SKM-1 treated with dmso at 0.1 percent for 144 hours (cell line): Measurements from ENCODE around the gene FBXL17.
"Not testable (repeated sequence)": the region's sequence is repeated elsewhere in the genome, so short reads cannot be mapped to it uniquely, and the experiment has no call there.

Source experiments
- DNase-seq: peaks from one replicate; lab custom pipeline; 2025; ENCODE audit not compliant: unreplicated experiment; lab: John Stamatoyannopoulos, UW

The FBXL17 gene

GRCh38 chr5:108171759-108172158, 210.1 kb downstream of the FBXL17 start:
- DNase-seq = no peak

DNA sequence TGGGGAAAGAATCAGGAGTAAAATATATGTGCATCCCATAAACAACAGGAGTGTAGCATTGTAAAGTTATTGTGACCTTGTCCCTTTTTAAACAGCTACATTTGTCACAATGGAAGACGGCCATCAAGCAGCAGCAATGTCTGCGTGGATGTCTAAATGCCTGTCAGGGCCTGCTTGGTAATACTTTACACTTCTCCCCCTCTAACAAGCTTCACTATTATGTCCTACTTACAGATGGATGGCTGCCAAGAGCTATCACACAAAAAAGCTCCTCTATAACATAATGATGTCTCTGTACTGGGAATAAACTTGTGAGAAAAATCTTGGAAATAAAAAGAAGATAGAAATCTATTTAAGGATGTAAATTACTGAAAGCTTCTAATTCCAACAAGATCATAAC, 213.0 kb downstream of the FBXL17 start:
- DNase-seq = no peak

- DNase-seq = no peak
Measured at GRCh38 chr5:108167174-108167573, 214.7 kb downstream of the FBXL17 start.

DNA sequence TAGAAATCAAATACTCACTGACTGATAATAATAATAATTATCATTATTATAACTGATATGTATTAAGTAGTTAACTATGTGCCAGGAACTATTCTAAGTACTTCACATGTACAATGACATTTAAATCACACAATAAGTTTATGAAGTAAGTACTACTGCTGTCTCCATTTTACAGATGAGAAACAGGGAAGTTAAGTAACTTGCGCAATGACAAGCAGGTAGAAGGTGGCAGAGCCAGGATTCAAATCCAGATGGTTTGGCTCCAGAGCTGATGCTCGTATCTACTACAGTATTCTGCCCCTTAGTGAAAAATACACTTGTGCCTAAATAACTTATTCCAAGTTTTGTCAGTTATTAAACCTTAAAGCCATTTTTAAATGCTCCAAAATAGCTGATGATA, 217.3 kb downstream of the FBXL17 start:
- DNase-seq = no peak

DNA sequence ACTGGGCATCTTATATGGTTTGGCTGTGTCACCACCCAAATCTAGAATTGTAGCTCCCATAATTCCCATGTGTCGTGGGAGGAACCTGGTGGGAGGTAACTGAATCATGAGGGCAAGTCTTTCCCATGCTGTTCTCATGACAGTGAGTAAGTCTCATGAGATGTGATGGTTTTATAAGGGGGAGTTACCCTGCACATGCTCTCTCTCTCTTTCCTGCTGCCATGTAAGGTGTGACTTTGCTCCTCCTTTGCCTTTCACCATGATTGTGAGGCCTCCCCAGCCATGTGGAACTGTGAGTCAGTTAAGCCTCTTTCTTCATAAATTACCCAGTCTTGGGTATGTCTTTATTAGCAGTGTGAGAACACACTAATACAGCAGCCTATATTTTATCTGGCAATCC, 229.0 kb downstream of the FBXL17 start:
- DNase-seq = not testable (repeated sequence)

GRCh38 chr5:108149369-108149768, 232.5 kb downstream of the FBXL17 start:
- no peak for DNase-seq

DNA sequence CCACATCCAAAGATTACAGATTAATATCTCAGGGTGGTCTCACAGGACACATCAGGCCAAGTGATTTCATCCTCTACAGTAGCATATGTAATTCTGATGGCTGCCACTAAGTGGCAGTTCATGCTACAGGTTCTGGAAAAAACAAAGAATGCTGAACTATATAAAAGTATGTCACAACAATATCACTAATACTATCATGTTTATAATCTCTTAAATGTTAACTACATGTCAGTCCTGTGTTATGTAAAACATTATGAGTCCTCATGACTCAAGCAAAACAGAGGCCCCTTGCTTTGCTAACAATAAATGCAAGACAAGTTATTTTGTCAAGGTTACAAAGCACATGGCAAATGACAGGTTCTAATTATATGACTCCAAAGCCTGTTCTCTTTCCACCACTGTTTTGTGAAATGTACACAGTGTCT, 233.2 kb downstream of the FBXL17 start:
- no peak for DNase-seq

DNA sequence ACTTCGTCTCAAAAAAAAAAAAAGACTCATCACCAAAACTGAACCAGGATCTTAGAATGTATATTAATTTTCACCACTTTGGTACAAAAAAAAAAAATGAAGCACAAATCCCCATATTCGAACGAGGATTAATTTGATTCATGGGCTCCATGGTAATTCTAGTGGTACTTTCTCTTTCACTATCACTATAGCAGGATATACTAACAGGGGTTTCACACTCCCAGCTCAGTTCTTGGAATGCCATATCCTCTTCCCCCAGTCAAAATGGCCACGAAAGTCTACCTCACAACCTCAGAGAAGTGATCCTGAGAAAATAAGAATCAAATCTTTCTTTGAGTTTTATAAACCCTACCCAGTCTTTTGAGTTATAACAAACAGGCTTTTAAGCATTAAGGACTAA, 235.7 kb downstream of the FBXL17 start:
- no peak for DNase-seq

GRCh38 chr5:108145351-108145750, 236.5 kb downstream of the FBXL17 start:
- DNase-seq = no peak

DNA sequence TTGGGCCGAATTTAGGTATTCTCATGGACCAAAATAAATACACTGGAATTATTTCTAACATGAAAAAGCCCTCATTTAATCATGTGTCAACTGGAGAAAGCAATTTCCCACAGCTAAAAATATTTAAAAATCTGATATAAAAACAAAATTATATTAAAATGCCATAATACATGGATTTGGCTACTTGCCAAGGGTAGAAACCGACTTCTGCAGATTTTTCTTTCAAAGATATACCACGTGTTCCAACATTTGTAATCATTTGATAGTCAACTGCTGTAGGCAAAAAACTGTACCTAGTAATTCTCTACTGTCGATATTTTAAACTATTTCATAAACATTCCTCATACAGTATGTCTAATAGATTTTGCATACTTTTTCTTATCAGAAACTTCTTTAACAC, 237.6 kb downstream of the FBXL17 start:
- DNase-seq = no peak

- DNase-seq = no peak
Measured at GRCh38 chr5:108143581-108143980, 238.3 kb downstream of the FBXL17 start.

DNA sequence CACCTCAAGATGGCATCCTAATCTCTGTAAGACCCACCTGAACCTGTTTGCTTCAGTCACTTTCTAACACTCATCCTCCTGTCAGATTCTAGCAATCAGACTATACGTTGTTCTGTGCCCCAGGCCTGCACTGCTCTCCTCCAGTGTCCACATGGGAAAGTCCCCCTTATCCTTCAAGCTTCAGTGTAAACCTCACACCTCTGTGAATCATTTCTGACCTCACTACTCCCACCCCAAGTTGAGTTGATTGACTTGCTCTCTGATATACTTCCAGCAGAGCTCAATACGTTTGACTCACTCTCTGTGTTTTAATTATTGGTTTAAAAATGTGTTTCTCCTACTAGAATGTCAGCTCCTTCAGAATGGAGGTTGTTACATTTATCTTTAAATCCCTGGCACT, 240.2 kb downstream of the FBXL17 start:
- no peak for DNase-seq

DNA sequence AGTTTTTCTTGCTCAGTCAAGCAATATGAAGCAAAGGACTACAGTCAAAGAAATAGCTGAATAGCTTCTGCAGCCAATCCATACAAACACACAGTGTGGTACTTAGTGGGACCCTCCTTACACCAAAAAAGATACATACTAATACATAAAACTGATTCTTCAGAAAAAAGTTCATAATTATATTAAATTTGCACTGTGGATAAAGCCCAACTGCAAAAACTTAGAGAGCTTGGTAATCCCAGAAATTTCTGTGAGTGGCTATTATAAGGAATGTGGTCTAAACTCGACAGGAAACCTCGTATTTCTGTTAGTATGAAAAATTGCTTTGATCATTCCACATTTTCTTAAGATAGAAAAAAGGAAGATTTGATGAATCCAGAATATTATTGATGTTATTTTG, 245.4 kb downstream of the FBXL17 start:
- DNase-seq = no peak

- DNase-seq = no peak
Measured at GRCh38 chr5:108129129-108129528, 252.8 kb downstream of the FBXL17 start.

GRCh38 chr5:108125771-108126511, 256.0 kb downstream of the FBXL17 start:
- DNase-seq = no peak

- no peak for DNase-seq
Measured at GRCh38 chr5:108124596-108124995, 257.3 kb downstream of the FBXL17 start.

GRCh38 chr5:108122702-108123101, 259.2 kb downstream of the FBXL17 start:
- DNase-seq = no peak

DNA sequence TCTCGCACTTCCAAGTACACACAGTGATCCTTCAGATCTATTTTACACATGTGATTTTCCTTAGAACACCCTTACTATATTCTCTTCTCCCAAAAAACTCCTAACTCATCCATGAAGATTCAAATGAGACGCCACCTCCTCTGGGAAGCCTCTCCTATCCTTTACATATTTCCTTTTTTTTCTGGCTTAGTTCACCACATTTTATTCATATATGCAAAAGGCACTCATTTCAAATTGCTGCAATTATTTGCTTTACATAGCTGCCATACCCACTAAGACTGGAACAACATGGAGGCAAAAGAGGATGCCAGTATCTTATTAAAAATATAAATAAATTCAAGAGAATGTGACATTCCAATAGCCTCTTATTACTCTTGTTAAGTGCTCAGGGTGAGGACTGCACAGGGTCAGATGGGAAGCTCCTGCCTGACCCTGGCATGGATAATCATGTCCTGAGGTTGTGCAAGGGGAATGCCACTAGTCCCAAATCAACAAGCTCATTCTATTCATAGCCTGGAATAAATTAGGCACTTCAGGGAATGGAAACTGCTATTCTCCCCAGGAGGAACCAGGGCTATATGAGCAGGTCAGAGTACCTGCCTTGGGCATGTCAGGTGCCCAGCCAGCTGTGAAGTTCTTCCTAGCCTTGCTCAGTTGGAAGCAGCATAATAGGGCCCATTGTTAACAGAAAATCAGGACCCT, 262.9 kb downstream of the FBXL17 start:
- no peak for DNase-seq

DNA sequence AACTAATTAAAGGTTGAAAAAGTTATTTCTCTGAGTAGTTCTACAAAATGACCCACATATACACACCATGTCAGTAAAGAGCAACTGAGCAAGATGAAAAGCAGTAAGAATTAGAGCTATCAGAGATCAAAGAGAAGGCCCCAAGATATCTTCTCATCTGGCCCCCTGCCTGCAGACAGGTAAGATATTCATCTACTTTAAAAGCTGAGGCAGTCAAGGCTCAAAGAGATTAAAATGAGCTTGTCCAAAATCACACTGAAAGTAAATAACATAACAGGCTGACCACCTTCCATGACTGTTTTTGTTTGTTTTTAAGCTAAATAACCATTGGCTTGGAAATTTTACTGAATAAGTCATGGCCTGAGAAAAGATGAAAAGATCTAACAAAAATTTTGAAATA, 266.2 kb downstream of the FBXL17 start:
- DNase-seq = no peak

DNA sequence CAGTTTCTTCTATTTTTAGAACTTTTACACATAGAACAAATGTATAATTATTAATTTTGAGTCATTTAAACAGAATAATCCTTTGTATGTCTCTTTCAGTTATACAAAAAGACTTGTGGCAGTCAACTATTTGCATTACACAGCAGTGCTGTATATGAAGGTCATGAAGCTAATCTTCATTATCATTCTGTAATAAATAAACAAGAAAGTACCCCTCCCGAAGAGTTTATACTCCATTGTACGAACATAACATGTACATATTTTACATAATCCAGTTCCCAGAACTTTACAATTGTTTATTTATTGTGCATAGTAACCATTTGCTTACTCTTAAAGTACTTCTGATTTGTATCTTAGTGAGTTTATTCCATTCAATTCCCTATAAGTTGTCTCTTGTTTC, 267.9 kb downstream of the FBXL17 start:
- DNase-seq = no peak

DNA sequence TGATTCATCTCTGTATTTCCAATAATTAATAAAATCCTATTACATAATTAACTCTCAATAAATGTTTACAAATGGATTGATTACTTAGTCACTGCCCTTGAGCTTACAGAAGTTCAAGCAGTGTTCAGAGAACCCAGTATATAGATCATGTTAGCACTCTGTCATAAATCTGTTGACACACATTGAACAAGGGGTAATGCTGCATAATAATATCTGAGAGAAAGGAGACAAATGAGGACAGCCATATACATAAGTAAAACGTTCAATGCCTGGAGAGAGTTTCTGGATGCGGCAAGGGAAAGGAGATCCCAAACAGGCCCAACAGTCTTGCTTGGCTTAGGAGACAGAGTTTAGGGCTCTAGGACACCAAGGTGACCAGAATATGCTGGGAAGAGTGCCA, 270.2 kb downstream of the FBXL17 start:
- no peak for DNase-seq

GRCh38 chr5:108109059-108109458, 272.8 kb downstream of the FBXL17 start:
- DNase-seq = no peak

DNA sequence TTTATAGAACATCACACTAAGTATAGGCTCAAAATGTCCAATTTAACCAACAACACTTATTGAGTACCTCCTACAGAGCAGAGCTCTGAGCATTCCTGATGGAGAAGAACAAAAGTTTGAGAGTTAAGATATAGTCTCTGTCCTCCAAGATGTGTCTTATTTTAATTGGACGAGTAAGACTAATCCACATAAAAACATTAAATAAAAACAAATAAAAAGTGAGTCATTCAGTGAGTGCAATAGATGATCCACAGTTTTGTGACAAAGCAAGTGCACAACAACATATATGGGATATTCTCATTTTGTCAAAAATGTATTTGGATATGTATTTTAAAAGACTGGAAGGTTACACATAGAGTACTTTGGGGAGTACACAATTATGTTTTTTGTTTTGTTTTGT, 277.4 kb downstream of the FBXL17 start:
- DNase-seq = no peak
